HUES48 (cell line): Measurements from ENCODE around the gene CTF1.

Experiments
- H3K27ac ChIP-seq: one replicate; pipeline ENCODE4 v1.7.0; 2013; ENCODE audit warnings: low read depth, low read length, inconsistent platforms
- H3K27me3 ChIP-seq: 2 replicates; pipeline ENCODE4 v1.6.1; 2013; ENCODE audit warnings: mild to moderate bottlenecking, low read length; ENCODE audit not compliant: control insufficient read depth, insufficient read depth
- H3K36me3 ChIP-seq: 2 replicates; pipeline ENCODE4 v1.6.1; 2013; ENCODE audit warnings: low read length; ENCODE audit not compliant: control insufficient read depth, insufficient read depth
- H3K4me1 ChIP-seq: 2 replicates; pipeline ENCODE4 v1.6.1; 2013; ENCODE audit warnings: mild to moderate bottlenecking, low read length; ENCODE audit not compliant: control insufficient read depth, insufficient read depth
- H3K4me3 ChIP-seq: 2 replicates; pipeline ENCODE4 v1.5.1; 2013; ENCODE audit warnings: mild to moderate bottlenecking, low read depth, low read length
- H3K9ac ChIP-seq: 2 replicates; pipeline ENCODE4 v1.6.1; 2013; ENCODE audit warnings: mild to moderate bottlenecking, low read depth, low read length, moderate library complexity
- H3K9me3 ChIP-seq: 2 replicates; pipeline ENCODE4 v1.6.1; 2013; ENCODE audit warnings: low read length; ENCODE audit not compliant: control insufficient read depth, insufficient read depth

Gene CTF1

GRCh38 chr16:30874244-30874820 lies 22.1 kb upstream of the CTF1 start:
- Histone ChIP-seq H3K9me3 (no peaks in the 10 kb centered on the region), H3K36me3 (no peaks in the 10 kb centered on the region), H3K4me3 (peak overlapping the region; percentile 84), H3K27ac (peak overlapping the region; percentile 75), H3K4me1 (peaks cover 8% of the 10 kb centered on the region), H3K9ac (no peak overlapping the region), H3K27me3 (peaks cover 35% of the 10 kb centered on the region)

- peak overlapping the region; percentile 92 for H3K27ac ChIP-seq
- no peaks in the 10 kb centered on the region for H3K9me3 ChIP-seq
- H3K4me3 ChIP-seq: peak overlapping the region; percentile 84
- H3K4me1 ChIP-seq: peaks cover 8% of the 10 kb centered on the region
- no peaks in the 10 kb centered on the region for H3K36me3 ChIP-seq
- H3K9ac ChIP-seq: peak overlapping the region; percentile 92
- H3K27me3 ChIP-seq: peaks cover 35% of the 10 kb centered on the region
Observed at GRCh38 chr16:30874821-30875717, 21.3 kb upstream of the CTF1 start.

GRCh38 chr16:30875871-30876801 lies 20.3 kb upstream of the CTF1 start:
- Histone ChIP-seq H3K27ac (peak overlapping the region; percentile 92), H3K27me3 (peaks cover 32% of the 10 kb centered on the region), H3K9ac (peak overlapping the region; percentile 92), H3K36me3 (no peaks in the 10 kb centered on the region), H3K9me3 (no peaks in the 10 kb centered on the region), H3K4me1 (peaks cover 8% of the 10 kb centered on the region), H3K4me3 (peak overlapping the region; percentile 84)

GRCh38 chr16:30876867-30877266 lies 19.5 kb upstream of the CTF1 start:
- H3K27me3 ChIP-seq: peaks cover 26% of the 10 kb centered on the region
- no peaks in the 10 kb centered on the region for H3K36me3 ChIP-seq
- H3K9me3 ChIP-seq: no peaks in the 10 kb centered on the region
- no peak overlapping the region for H3K9ac ChIP-seq
- no peak overlapping the region for H3K27ac ChIP-seq
- H3K4me3 ChIP-seq: peak overlapping the region; percentile 84; the same call in 1 of the 2 replicates
- peaks cover 8% of the 10 kb centered on the region for H3K4me1 ChIP-seq

- Histone ChIP-seq H3K9me3 (no peaks in the 10 kb centered on the region), H3K36me3 (no peaks in the 10 kb centered on the region), H3K4me1 (no peaks in the 10 kb centered on the region), H3K9ac (no peak overlapping the region), H3K27me3 (no peaks in the 10 kb centered on the region), H3K4me3 (no peak overlapping the region), H3K27ac (no peak overlapping the region)
Observed at GRCh38 chr16:30882429-30883310, 13.7 kb upstream of the CTF1 start.

GRCh38 chr16:30884760-30885159 lies 11.7 kb upstream of the CTF1 start:
- H3K9ac ChIP-seq: no peak overlapping the region
- no peak overlapping the region for H3K4me3 ChIP-seq
- H3K9me3 ChIP-seq: no peaks in the 10 kb centered on the region
- peaks cover 6% of the 10 kb centered on the region; the same call in 1 of the 2 replicates for H3K36me3 ChIP-seq
- no peaks in the 10 kb centered on the region for H3K4me1 ChIP-seq
- no peak overlapping the region for H3K27ac ChIP-seq
- H3K27me3 ChIP-seq: no peaks in the 10 kb centered on the region

GRCh38 chr16:30885196-30885595 lies 11.2 kb upstream of the CTF1 start:
- H3K4me3 ChIP-seq: no peak overlapping the region
- H3K9ac ChIP-seq: no peak overlapping the region
- no peaks in the 10 kb centered on the region for H3K27me3 ChIP-seq
- no peaks in the 10 kb centered on the region for H3K4me1 ChIP-seq
- H3K36me3 ChIP-seq: peaks cover 6% of the 10 kb centered on the region; the same call in 1 of the 2 replicates
- H3K27ac ChIP-seq: no peak overlapping the region
- H3K9me3 ChIP-seq: no peaks in the 10 kb centered on the region

GRCh38 chr16:30886145-30886544 lies 10.3 kb upstream of the CTF1 start:
- no peak overlapping the region for H3K4me3 ChIP-seq
- H3K36me3 ChIP-seq: peaks cover 6% of the 10 kb centered on the region; the same call in 1 of the 2 replicates
- no peaks in the 10 kb centered on the region for H3K9me3 ChIP-seq
- H3K27me3 ChIP-seq: no peaks in the 10 kb centered on the region
- H3K4me1 ChIP-seq: no peaks in the 10 kb centered on the region
- no peak overlapping the region for H3K9ac ChIP-seq
- no peak overlapping the region for H3K27ac ChIP-seq

- peaks cover 6% of the 10 kb centered on the region; the same call in 1 of the 2 replicates for H3K36me3 ChIP-seq
- no peak overlapping the region for H3K4me3 ChIP-seq
- no peaks in the 10 kb centered on the region for H3K9me3 ChIP-seq
- H3K4me1 ChIP-seq: no peaks in the 10 kb centered on the region
- no peak overlapping the region for H3K9ac ChIP-seq
- H3K27me3 ChIP-seq: no peaks in the 10 kb centered on the region
- H3K27ac ChIP-seq: no peak overlapping the region
Observed at GRCh38 chr16:30887927-30888326, 8.5 kb upstream of the CTF1 start.
